Measurements from ENCODE around the gene UNC93A.

GRCh38 chr6:167350275-167350696, 59.2 kb downstream of the UNC93A start:
- no peak for TF ChIP-seq CTCF (IDR thresholded peaks at IDR 0.05)
- no peak for TF ChIP-seq POLR2A (IDR thresholded peaks at IDR 0.05; ENCODE audit: low read depth)
- TF ChIP-seq POLR2AphosphoS5 (IDR thresholded peaks at IDR 0.05), result no peak
